Bronchial epithelial cell (primary cell): ENCODE results near the gene ANKRD11. TPM values are rescaled to one million over a fixed set of nuclear protein-coding genes. Genes with fewer than 3 reads are reported as not detected.
"Not testable (repeated sequence)": the region's sequence is repeated elsewhere in the genome, so short reads cannot be mapped to it uniquely, and the experiment has no call there.

ENCODE experiments used
- DNase-seq: peaks from one replicate; pipeline ENCODE4 v3.0.0-alpha.2; 2010; ENCODE audit warnings: low read depth
- FAIRE-seq: peaks from 2 replicates; lab custom pipeline; 2011; peaks lifted over from hg19 to GRCh38; lab: Jason Lieb, UNC
- H3K27me3 ChIP-seq: 2 replicates; pipeline ENCODE4 v1.5.1; 2011; ENCODE audit warnings: low read length; ENCODE audit not compliant: control insufficient read depth, insufficient read depth
- H3K36me3 ChIP-seq: 2 replicates; pipeline ENCODE4 v1.5.1; 2011; ENCODE audit warnings: low read length; ENCODE audit not compliant: control insufficient read depth, insufficient read depth
- H3K4me3 ChIP-seq: 2 replicates; pipeline ENCODE4 v1.5.1; 2011; ENCODE audit warnings: mild to moderate bottlenecking, low read depth, low read length, control low read depth
- CTCF ChIP-seq: IDR thresholded peaks from 2 replicates; pipeline ENCODE4 v1.5.1; 2011; ENCODE audit warnings: mild to moderate bottlenecking, moderate library complexity, low read length, control low read depth, inconsistent platforms; ENCODE audit not compliant: insufficient read depth, severe bottlenecking
- total RNA-seq: library from RNA; depleted of rRNA; stranded (reverse); fragments of >200 nt; gene quantifications from 2 replicates; pipeline ENCODE4 v1.2.1, GENCODE V29; 2014

Gene ANKRD11
- total RNA-seq, 1 donor from 2014 or later = 64.5 TPM

GRCh38 chr16:89397331-89397861 is 93.0 kb downstream of the ANKRD11 start:
- FAIRE-seq = no peak
- DNase-seq = no peak
- no peak for TF ChIP-seq CTCF
- Histone ChIP-seq H3K36me3 (peaks cover 8% of the 10 kb centered on the region), H3K4me3 (no peak overlapping the region), H3K27me3 (no peaks in the 10 kb centered on the region)

- Histone ChIP-seq H3K4me3 (no peak overlapping the region), H3K27me3 (no peaks in the 10 kb centered on the region), H3K36me3 (peaks cover 8% of the 10 kb centered on the region)
- no peak for TF ChIP-seq CTCF
- FAIRE-seq = no peak
- DNase-seq = no peak
Measured at GRCh38 chr16:89396156-89396555, 94.2 kb downstream of the ANKRD11 start.

GRCh38 chr16:89395150-89396142 is 94.9 kb downstream of the ANKRD11 start:
- Histone ChIP-seq H3K4me3 (no peak overlapping the region), H3K36me3 (peaks cover 9% of the 10 kb centered on the region), H3K27me3 (no peaks in the 10 kb centered on the region)
- peak; percentile 93 for DNase-seq
- no peak for TF ChIP-seq CTCF
- peak; percentile 50 for FAIRE-seq

DNA sequence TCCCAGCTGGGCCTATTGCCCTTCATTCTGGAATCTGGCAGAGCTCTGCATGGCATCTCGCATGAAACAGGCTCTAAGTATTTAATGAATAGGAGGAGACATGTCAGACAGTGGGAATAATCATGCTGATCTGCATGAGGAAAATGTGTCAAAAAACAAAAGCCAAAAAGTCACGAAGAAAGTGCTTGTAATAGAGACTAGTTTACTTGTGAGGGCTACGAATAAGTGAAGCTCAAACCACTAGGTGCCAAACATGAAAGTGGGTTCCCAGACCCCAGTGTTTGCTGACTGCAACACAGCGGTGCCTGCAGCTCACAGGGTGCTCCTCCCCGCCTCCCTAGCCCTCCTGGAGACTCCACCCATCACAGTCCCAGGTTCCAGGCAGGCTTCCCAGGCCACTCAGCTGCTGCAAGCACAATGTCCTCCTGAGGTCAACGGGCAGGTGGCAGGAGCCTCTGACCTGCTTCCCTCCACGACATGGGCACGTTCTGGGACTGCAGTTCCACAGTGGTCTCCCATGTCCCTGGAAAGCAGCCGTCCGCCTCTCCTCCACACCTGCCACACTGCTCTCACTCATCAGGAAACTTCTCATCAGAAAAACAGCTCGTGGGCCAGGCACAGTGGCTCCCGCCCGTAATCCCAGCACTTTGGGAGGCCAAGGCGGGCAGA is 96.5 kb downstream of the ANKRD11 start:
- H3K4me3 ChIP-seq = no peak overlapping the region
- peak; percentile 20 for DNase-seq
- no peaks in the 10 kb centered on the region for H3K27me3 ChIP-seq
- FAIRE-seq = no peak
- no peak for TF ChIP-seq CTCF
- peaks cover 9% of the 10 kb centered on the region for H3K36me3 ChIP-seq

DNA sequence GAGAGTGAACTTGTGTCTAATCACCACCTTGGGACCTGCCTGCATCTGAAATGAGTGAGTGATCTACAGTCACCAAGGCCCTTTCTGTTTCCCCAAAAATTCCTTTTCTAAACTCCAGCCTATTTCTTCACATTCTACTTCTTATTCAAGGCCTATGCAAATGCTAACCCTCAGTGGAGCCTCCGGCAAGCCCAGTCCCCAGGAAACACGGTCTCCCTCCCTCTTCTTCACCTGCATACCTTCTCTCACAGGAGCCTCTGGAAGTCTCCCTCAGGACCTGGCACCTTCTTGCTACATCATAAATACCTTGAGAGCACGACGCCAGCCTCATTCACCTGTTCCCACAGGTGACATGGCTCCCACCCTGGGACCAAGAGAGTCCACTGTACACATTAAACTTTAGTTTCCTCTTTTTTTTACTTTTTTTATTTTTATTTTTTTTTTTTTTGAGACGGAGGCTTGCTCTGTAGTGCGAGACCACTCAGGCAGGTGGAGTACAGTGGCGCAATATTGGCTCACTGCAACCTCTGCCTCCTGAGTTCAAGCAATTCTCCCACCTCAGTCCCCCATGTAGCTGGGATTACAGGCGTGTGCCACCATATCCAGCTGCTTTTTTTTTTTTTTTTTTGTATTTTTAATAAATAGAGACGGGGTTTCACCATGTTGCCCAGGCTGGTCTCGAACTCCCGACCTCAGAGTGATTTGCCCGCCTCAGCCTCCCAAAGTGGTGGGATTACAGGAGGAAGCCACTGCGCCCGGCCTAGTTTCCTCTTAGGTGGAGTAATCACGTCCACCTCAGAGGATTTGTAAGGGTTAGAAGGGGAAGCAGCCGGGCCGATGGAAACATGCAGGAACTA is 97.3 kb downstream of the ANKRD11 start:
- TF ChIP-seq CTCF = no peak
- Histone ChIP-seq H3K36me3 (peaks cover 9% of the 10 kb centered on the region), H3K4me3 (no peak overlapping the region), H3K27me3 (no peaks in the 10 kb centered on the region)
- DNase-seq = no peak
- FAIRE-seq = no peak

GRCh38 chr16:89390224-89390583 is 100.2 kb downstream of the ANKRD11 start:
- not testable (repeated sequence) for FAIRE-seq, H3K36me3 ChIP-seq, H3K27me3 ChIP-seq, H3K4me3 ChIP-seq, DNase-seq

DNA sequence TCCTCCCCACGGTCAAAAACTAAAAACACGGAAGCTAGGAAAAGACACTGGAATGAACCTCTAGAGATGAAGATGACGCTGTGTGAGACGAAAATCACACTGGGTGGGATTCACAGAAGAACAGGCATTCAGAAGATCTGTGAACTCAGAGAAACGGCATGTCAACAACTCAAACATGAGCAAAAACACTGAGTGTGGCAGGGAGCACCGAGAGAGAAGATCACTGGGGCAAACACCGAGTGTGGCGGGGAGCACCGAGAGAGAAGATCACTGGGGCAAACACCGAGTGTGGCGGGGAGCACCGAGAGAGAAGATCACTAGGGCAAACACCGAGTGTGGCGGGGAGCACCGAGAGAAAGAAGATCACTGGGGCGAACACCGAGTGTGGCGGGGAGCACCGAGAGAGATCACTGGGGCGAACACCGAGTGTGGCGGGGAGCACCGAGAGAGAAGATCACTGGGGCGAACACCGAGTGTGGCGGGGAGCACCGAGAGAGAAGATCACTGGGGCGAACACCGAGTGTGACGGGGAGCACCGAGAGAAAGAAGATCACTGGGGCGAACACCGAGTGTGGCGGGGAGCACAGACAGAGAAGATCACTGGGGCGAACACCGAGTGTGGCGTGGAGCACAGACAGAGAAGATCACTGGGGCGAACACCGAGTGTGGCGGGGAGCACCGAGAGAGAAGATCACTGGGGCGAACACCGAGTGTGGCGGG is 100.7 kb downstream of the ANKRD11 start:
- not testable (repeated sequence) for DNase-seq

More for the DNA sequence above, 100.7 kb downstream of the ANKRD11 start:
- not testable (repeated sequence) for H3K4me3 ChIP-seq, H3K36me3 ChIP-seq, H3K27me3 ChIP-seq, FAIRE-seq
